OCI-LY7 (cell line): ENCODE results near the gene COL5A1.

Experiments used
- CTCF ChIP-seq: fragments of 200-600 bp; sonication (generic); conservative IDR thresholded peaks from 2 replicates; pipeline ENCODE4 v1.5.1; 2014; ENCODE audit warnings: mild to moderate bottlenecking, antibody characterized with exemption, low read length, moderate library complexity, mixed read lengths
- EZH2phosphoT487 ChIP-seq: fragments of 200-600 bp; sonication (generic); IDR thresholded peaks from 2 replicates; pipeline ENCODE4 v1.6.1; 2018; ENCODE audit warnings: low read depth, borderline replicate concordance, mild to moderate bottlenecking, mixed run types, antibody characterized with exemption, low read length, moderate library complexity, mixed read lengths

GRCh38 chr9:134624137-134624591, 17.4 kb upstream of the COL5A1 start:
- TF ChIP-seq CTCF (no peak), EZH2phosphoT487 (no peak)
